Naive thymus-derived CD8-positive, alpha-beta T cell (primary cell): ENCODE data around the gene OS9. TPM values are rescaled to one million over a fixed set of nuclear protein-coding genes. Genes with fewer than 3 reads are reported as not detected.
"Not testable (repeated sequence)": the region's sequence is repeated elsewhere in the genome, so short reads cannot be mapped to it uniquely, and the experiment has no call there.

Experiments
- ATAC-seq, 2 donors: fragments of 150-1000 bp; cut with Tn5 transposase in 1 of 2; sonication (Bioruptor Pico), chemical (Tn5 transposase) in 1 of 2; 1 replicate in 1 of 2; 2 replicates in 1 of 2; pipeline ENCODE4 v1.10.0; 2021; ENCODE audit warnings: mild to moderate bottlenecking in 2 of 2, moderate library complexity in 2 of 2
- POLR2A ChIA-PET: fragments of 350-600 bp; sonication (Branson Sonifier 250); formaldehyde crosslinking; loops from one replicate; lab custom pipeline; 2021; ENCODE audit warnings: antibody characterized with exemption; lab: Charles Lee
- DNase-seq, 10 donors: peaks; one replicate each; pipeline versions ENCODE4 v3.0.0 to v3.0.0-alpha.2; 2020 to 2022
- H3K27ac Mint-ChIP-seq, 10 donors: one replicate each; pipeline ENCODE4 v1.8.0; 2020 to 2022; ENCODE audit warnings: mild to moderate bottlenecking in 10 of 10, mixed read lengths in 10 of 10, moderate library complexity in 4 of 10, inconsistent platforms in 1 of 10
- H3K27me3 Mint-ChIP-seq, 5 donors: one replicate each; pipeline ENCODE4 v1.8.0; 2021 to 2022; ENCODE audit warnings: mixed read lengths in 5 of 5
- H3K36me3 Mint-ChIP-seq, 3 donors: one replicate each; pipeline ENCODE4 v1.8.0; 2020 to 2022; ENCODE audit warnings: mixed read lengths in 3 of 3, mild to moderate bottlenecking in 2 of 3, inconsistent platforms in 1 of 3
- H3K4me1 Mint-ChIP-seq, 4 donors: one replicate each; pipeline ENCODE4 v1.8.0; 2021 to 2022; ENCODE audit warnings: mixed read lengths in 4 of 4
- H3K4me3 Mint-ChIP-seq, 10 donors: one replicate each; pipeline ENCODE4 v1.8.0; 2020 to 2022; ENCODE audit warnings: mild to moderate bottlenecking in 10 of 10, mixed read lengths in 10 of 10, moderate library complexity in 6 of 10, inconsistent platforms in 1 of 10
- H3K9me3 Mint-ChIP-seq, 9 donors: one replicate each; pipeline ENCODE4 v1.8.0; 2020 to 2022; ENCODE audit warnings: mixed read lengths in 9 of 9, mild to moderate bottlenecking in 3 of 9, inconsistent platforms in 1 of 9, moderate library complexity in 1 of 9
- polyA plus RNA-seq, 3 donors: library from polyadenylated mRNA; unstranded; fragments of 300-500 nt; fragmentation: Illumina TruSeq; gene quantifications; one replicate each; pipeline ENCODE4 v1.2.3, GENCODE V29; 2021
- total RNA-seq, 8 experiments: library from RNA in 2 of 8; stranded (reverse) in 2 of 8; gene quantifications; one replicate each; pipeline ENCODE4 v1.2.3 and lab custom pipeline; 2021 to 2026

OS9 gene
- total and polyA plus RNA-seq, 5 experiments from 2014 or later: 53.6 to 166 (median 56.3) TPM

DNA sequence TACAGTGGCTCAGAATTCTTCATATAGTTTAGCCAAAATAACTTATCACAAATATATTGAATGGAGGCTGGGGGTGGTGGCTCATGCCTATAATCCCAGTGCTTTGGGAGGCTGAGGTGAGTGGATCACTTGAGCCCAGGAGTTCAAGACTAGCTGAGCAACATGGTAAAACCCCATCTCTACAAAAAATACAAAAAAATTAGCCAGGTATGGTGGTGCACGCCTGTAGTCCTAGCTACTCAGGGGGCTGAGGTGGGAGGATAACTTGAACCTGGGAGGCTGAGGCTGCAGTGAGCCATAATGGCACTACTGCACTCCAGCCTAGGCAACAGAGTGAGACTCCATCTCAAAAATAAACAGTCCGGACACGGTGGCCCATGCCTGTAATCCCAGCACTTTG lies 22.1 kb upstream of the OS9 start:
- H3K4me3 Mint-ChIP-seq, H3K36me3 Mint-ChIP-seq, H3K9me3 Mint-ChIP-seq, POLR2A ChIA-PET, H3K27ac Mint-ChIP-seq, H3K4me1 Mint-ChIP-seq, ATAC-seq, H3K27me3 Mint-ChIP-seq, DNase-seq: not testable (repeated sequence)

DNA sequence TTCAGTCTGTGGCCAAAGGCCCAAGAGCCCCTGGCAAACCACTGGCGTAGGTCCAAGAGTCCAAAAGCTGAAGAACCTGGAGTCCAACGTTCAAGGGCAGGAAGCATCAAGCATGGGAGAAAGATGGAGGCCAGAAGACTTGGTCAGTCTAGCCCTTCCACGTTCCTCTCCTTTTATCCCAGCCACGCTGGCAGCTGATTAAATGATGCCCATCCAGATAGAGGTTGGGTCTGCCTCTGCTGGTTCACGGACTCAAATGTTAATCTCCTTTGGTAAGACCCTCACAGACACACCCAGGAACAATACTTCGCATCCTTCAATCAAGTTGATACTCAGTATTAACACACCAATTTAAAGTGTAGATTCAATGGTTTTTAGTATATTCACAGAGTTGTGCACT lies 21.1 kb upstream of the OS9 start:
- POLR2A ChIA-PET: no interaction called here

DNA sequence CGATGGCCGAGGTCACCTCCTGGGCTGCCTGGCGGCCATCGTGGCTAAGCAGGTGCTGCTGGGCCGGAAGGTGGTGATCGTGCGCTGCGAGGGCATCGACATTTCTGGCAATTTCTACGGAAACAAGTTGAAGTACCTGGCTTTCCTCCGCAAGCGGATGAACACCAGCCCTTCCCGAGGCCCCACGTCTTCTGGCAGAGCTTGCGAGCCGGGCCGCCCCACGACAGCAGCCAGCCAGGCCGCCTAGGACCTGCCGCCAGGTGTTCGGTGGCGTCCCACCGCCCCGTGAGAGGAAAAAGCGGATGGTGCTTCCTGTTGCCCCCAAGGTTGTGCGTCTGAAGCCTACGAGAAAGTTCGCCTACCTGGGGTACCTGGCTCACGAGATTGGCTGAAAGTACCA lies 19.2 kb upstream of the OS9 start:
- Mint-ChIP-seq H3K36me3 (no peaks in the 10 kb centered on the region), H3K9me3 (peaks cover 0 to under 1% (median 0%) of the 10 kb centered on the region in 9 donors)
- POLR2A ChIA-PET: no interaction called here

More for the DNA sequence above, 21.1 kb upstream of the OS9 start:
- H3K36me3 Mint-ChIP-seq: no peaks in the 10 kb centered on the region
- no peak for ATAC-seq
- no peak overlapping the region for H3K4me3 Mint-ChIP-seq
- no peaks in the 10 kb centered on the region for H3K9me3 Mint-ChIP-seq
- H3K4me1 Mint-ChIP-seq: no peaks in the 10 kb centered on the region
- H3K27me3 Mint-ChIP-seq: peaks cover 0 to 8% (median 4%) of the 10 kb centered on the region in 5 donors
- H3K27ac Mint-ChIP-seq: no peak overlapping the region
- no peak for DNase-seq

DNA sequence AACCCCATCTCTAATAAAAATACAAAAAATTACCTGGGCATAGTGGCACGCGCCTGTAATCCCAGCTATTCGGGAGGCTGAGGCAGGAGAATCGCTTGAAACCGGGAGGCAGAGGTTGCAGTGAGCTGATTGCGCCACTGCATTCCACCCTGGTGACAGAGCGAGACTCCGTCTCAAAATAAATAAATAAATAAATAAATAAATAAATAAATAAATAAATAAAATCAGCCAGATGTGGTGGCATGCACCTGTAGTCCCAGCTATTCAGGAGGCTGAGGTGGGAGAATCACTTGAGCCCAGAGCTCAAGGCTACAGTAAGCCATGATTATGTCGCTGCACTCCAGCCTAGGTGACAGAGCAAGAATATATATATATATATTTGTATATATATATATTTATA lies 16.0 kb upstream of the OS9 start:
- H3K27me3 Mint-ChIP-seq: not testable (repeated sequence)

More for the DNA sequence above, 19.2 kb upstream of the OS9 start:
- Mint-ChIP-seq H3K4me1 (no peaks in the 10 kb centered on the region), H3K4me3 (no peak overlapping the region), H3K27ac (no peak overlapping the region), H3K27me3 (peaks cover 0 to 7% (median 3%) of the 10 kb centered on the region in 5 donors)
- ATAC-seq: no peak
- no peak for DNase-seq

DNA sequence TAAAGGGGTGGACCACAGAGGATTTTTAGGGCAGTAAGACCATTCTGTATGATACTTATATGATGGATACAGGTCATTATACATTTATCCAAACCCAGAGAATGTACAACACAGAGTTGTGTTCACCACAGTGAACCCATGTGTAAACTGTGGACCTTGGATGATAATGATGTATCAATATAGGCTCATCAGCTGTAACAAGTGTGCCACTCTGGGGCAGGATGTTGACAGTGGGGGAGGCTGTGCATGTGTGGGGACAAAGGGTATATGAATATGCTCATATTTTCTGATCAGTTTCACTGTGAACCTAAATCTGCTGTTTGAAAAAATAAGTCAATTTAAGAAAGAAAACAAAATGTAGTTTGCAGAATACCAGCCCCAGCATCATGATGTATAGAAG lies 14.2 kb upstream of the OS9 start:
- POLR2A ChIA-PET: no interaction called here
- peaks cover 0 to 13% (median 0%) of the 10 kb centered on the region in 5 donors for H3K27me3 Mint-ChIP-seq
- DNase-seq (no peak), ATAC-seq (no peak)
- no peaks in the 10 kb centered on the region for H3K4me1 Mint-ChIP-seq
- no peak overlapping the region for H3K27ac Mint-ChIP-seq
- no peak overlapping the region for H3K4me3 Mint-ChIP-seq
- peaks cover 0 to 5% (median 0%) of the 10 kb centered on the region in 3 donors for H3K36me3 Mint-ChIP-seq
- H3K9me3 Mint-ChIP-seq: peaks cover 0 to 13% (median 7%) of the 10 kb centered on the region in 9 donors

More for the DNA sequence above, 16.0 kb upstream of the OS9 start:
- H3K4me1 Mint-ChIP-seq, H3K4me3 Mint-ChIP-seq, ATAC-seq, H3K27ac Mint-ChIP-seq, H3K36me3 Mint-ChIP-seq, DNase-seq, POLR2A ChIA-PET: not testable (repeated sequence)
- H3K9me3 Mint-ChIP-seq: peaks cover 0 to 13% (median 7%) of the 10 kb centered on the region in 9 donors

DNA sequence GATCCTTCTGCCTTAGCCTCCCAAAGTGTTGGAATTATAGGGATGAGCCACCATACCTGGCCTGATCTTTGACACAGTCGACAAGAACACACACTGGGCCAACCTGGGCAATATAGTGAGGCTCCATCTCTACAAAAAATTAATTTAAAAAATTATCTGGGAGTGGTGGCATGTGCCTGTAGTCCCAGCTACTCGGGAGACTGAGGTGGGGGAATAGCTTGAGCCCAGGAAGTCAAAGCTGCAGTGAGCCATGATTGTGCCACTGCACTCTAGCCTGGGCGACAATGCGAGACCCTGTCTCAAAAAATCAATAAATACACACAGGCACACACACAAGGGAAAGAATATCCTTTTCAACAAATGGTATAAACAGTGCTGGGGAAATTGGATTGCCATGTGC lies 6.1 kb upstream of the OS9 start:
- POLR2A ChIA-PET: no interaction called here
- Mint-ChIP-seq H3K4me1 (peaks cover 0 to under 1% (median 0%) of the 10 kb centered on the region in 4 donors), H3K36me3 (no peaks in the 10 kb centered on the region), H3K27ac (no peak overlapping the region), H3K27me3 (peaks cover 10 to 49% (median 25%) of the 10 kb centered on the region in 5 donors), H3K9me3 (no peaks in the 10 kb centered on the region), H3K4me3 (no peak overlapping the region)
- ATAC-seq (no peak), DNase-seq (no peak)

DNA sequence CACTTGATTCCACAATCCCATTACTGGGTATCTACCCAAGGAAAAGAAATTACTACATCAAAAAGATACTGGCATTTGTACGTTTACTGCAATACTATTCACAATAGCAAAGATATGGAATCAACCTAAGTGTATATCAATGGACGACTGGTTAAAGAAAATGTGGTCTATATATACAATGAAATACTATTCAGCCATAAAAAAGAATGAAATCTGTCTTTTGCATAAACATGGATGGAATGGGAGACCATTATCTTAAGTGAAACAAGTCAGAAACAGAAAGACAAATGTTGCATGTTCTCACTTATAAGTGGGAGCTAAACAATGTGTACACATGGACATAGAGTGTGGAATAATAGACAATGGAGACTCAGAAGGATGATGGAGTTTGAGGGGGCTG lies 5.0 kb upstream of the OS9 start:
- Mint-ChIP-seq H3K27me3 (peaks cover 10 to 49% (median 25%) of the 10 kb centered on the region in 5 donors), H3K4me1 (peaks cover 0 to 2% (median 0%) of the 10 kb centered on the region in 4 donors), H3K27ac (no peak overlapping the region), H3K4me3 (no peak overlapping the region), H3K36me3 (no peaks in the 10 kb centered on the region), H3K9me3 (no peaks in the 10 kb centered on the region)
- POLR2A ChIA-PET: no interaction called here
- ATAC-seq: no peak
- DNase-seq: no peak

DNA sequence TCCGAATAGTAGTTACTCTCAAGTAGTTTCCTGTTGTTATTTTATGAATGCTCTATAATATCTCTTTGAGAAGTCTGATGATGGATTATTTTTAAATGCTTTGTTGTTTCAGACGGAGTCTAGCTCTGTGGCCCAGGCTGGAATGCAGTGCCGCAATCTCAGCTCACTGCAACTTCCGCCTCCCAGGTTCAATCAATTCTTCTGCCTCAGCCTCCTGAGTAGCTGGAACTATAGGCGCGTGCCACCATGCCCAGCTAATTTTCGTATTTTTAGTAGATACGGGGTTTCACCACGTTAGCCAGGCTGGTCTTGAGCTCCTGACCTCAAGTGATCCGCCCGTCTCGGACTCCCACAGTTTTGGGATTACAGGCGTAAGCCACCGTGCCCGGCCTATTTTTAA lies 1.4 kb upstream of the OS9 start:
- no peak overlapping the region for H3K27ac Mint-ChIP-seq
- peaks cover 0 to 22% (median 14%) of the 10 kb centered on the region in 3 donors for H3K36me3 Mint-ChIP-seq
- POLR2A ChIA-PET: interaction anchor here (1.1 to 2.8 kb wide), 2 partner anchors 49 to 57 kb away, joined by 3 to 6 read pairs; no protein-coding TSS in a partner anchor
- no peaks in the 10 kb centered on the region for H3K9me3 Mint-ChIP-seq
- H3K4me1 Mint-ChIP-seq: peaks cover 0 to 13% (median 4%) of the 10 kb centered on the region in 4 donors
- no peak overlapping the region for H3K4me3 Mint-ChIP-seq
- DNase-seq (no peak), ATAC-seq (no peak)
- H3K27me3 Mint-ChIP-seq: peaks cover 5 to 27% (median 10%) of the 10 kb centered on the region in 5 donors

DNA sequence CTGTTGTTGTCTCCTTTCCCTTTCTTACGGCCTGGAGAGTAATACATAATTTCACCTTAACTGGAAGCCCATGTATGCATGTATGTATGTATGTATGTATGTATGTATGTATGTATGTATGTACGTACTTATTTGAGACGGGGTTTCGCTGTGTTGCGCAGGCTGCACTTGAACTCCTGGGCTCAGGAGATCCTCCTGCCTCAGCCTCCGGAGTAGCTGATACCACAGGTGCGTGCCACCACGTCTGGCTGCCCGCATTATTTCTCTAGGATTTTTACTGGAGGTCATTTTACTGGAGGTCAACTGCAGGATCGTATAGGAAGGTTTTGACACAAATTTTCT lies 644 bp upstream of the OS9 start:
- no peak for DNase-seq
- POLR2A ChIA-PET: interaction anchor here (1.0 to 2.8 kb wide), 6 partner anchors 11 to 100 kb away, joined by 3 to 6 read pairs (median 3); no protein-coding TSS in a partner anchor
- Mint-ChIP-seq H3K27me3 (peaks cover 5 to 19% (median 7%) of the 10 kb centered on the region in 5 donors), H3K4me3 (no peak overlapping the region), H3K27ac (no peak overlapping the region), H3K4me1 (peaks cover 0 to 15% (median 5%) of the 10 kb centered on the region in 4 donors), H3K9me3 (no peaks in the 10 kb centered on the region), H3K36me3 (peaks cover 0 to 30% (median 16%) of the 10 kb centered on the region in 3 donors)
- peak in 1 of 2 donors; percentile 4 for ATAC-seq

DNA sequence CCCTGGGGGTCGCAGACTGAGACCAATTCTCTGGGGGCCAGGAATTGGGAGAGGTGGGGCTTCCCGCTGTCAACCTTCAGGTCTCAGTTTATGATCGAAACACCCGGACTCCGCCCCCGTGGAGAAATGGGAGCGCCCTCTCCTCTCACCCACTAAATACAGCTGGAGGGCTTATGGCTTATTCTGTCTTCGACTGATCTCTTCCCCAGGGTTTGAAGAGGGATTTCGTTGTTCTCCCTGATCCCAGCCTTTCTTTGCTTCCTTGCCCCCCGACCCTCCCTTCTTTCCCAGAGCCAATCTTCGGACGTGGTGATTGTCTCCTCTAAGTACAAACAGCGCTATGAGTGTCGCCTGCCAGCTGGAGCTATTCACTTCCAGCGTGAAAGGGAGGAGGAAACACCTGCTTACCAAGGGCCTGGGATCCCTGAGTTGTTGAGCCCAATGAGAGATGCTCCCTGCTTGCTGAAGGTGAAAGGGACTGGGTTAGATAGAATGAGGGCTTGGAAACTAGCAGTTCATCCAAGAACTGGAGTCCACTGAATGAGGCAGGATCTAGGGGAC lies 607 bp downstream of the OS9 start:
- POLR2A ChIA-PET: interaction anchor here (0.5 to 2.8 kb wide), 11 partner anchors 10 to 90 kb away, joined by 3 to 6 read pairs (median 3); partner anchors contain the start of genes CDK4, DTX3 and TSPAN31
- no peak for ATAC-seq
- H3K4me3 Mint-ChIP-seq: no peak overlapping the region
- H3K27ac Mint-ChIP-seq: no peak overlapping the region
- peaks cover 3 to 26% (median 11%) of the 10 kb centered on the region in 4 donors for H3K4me1 Mint-ChIP-seq
- peak in 4 of 10 donors; percentile 1 to 14 (median 8) for DNase-seq
- peaks cover 0 to 43% (median 16%) of the 10 kb centered on the region in 3 donors for H3K36me3 Mint-ChIP-seq
- H3K27me3 Mint-ChIP-seq: peaks cover 0 to 11% (median 5%) of the 10 kb centered on the region in 5 donors
- H3K9me3 Mint-ChIP-seq: no peaks in the 10 kb centered on the region

DNA sequence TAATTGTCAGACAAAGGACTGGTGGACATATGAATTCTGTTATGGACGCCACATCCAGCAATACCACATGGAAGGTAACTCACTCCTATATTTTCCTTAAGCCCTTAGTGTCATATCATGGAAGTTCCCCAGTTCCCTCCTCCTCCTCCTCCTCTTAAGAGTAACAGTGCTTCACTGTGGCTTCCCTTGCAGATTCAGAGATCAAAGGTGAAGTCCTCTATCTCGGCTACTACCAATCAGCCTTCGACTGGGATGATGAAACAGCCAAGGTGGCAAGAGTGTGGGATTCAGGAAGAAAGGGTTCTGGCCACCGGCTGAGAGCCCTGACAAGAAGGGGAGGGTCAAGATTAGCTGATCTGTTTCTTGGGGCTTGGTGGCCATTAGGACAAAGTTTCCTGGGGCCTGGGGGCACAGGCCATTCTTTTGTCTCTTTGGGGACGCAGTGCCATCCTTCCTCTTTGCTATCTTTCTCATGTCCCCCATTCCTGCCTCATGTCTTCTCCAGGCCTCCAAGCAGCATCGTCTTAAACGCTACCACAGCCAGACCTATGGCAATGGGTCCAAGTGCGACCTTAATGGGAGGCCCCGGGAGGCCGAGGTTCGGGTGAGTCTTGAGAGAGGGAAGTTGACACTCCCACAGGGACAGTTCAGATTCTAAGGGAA lies 2.0 kb downstream of the OS9 start:
- Mint-ChIP-seq H3K9me3 (no peaks in the 10 kb centered on the region), H3K4me1 (peaks cover 10 to 28% (median 18%) of the 10 kb centered on the region in 4 donors), H3K4me3 (peak overlapping the region in 8 of 10 donors; percentile 13 to 56 (median 40)), H3K27ac (peak overlapping the region in 1 of 10 donors; percentile 26), H3K27me3 (peaks cover 0 to 4% (median 0%) of the 10 kb centered on the region in 5 donors), H3K36me3 (peaks cover 0 to 52% (median 16%) of the 10 kb centered on the region in 3 donors)
- DNase-seq: no peak
- ATAC-seq: no peak
- POLR2A ChIA-PET: interaction anchor here (0.7 kb wide), 1 partner anchor 790 kb away, joined by 3 read pairs; no protein-coding TSS in a partner anchor

DNA sequence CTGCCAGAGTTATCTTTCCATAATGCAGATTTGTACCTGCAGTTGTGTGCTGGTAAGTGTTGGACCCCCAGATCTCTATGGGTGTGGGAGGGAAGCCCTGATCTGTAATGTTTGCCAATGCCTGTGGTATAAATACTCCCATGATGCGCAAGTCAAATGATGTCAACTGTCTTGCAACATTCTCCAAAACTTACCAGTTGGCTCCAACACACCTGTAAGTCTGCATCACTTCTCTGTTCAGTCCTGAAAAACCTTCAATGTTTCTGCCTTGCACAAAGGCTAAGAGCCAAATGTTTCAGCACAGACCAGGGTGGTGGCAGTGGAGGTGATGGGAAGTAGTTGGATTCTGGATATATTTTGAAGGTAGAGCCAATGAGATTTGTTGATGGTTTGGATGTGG lies 3.1 kb downstream of the OS9 start:
- no peak for ATAC-seq
- Mint-ChIP-seq H3K4me1 (peaks cover 10 to 29% (median 18%) of the 10 kb centered on the region in 4 donors), H3K4me3 (no peak overlapping the region), H3K27ac (peak overlapping the region in 2 of 10 donors; percentile 23 to 61), H3K9me3 (no peaks in the 10 kb centered on the region), H3K36me3 (peaks cover 1 to 59% (median 16%) of the 10 kb centered on the region in 3 donors), H3K27me3 (peaks cover 0 to under 1% (median 0%) of the 10 kb centered on the region in 5 donors)
- DNase-seq: no peak
- POLR2A ChIA-PET: no interaction called here

DNA sequence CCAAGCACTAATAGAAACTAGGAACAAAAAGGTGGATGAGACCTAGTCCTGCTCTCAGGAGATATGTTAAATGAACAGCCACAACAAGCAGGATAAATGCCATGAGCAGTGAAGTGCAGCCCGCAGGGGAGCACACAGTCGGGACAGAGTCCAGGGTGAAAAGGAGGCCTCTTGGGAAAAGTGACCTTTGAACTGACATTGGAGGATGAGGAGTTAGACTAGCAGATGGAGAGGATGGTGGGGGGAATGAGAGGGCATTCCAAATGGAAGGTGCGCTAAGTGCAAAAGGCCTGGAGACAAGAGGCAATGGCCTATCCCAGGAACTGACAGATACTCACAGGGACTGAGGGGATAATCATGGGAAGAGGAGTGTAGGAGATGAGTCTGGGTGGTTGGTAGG lies 4.5 kb downstream of the OS9 start:
- Mint-ChIP-seq H3K4me3 (no peak overlapping the region), H3K36me3 (peaks cover 14 to 71% (median 29%) of the 10 kb centered on the region in 3 donors), H3K27me3 (no peaks in the 10 kb centered on the region), H3K9me3 (peaks cover 0 to 8% (median 0%) of the 10 kb centered on the region in 9 donors), H3K4me1 (peaks cover 10 to 34% (median 17%) of the 10 kb centered on the region in 4 donors), H3K27ac (peak overlapping the region in 1 of 10 donors; percentile 7)
- POLR2A ChIA-PET: no interaction called here
- ATAC-seq (no peak), DNase-seq (no peak)
